Adrenal gland (tissue), 12 donors: ENCODE data around the gene CACNA1C. TPM values are rescaled to one million over a fixed set of nuclear protein-coding genes. Genes with fewer than 3 reads are reported as not detected.

Experiments used
- DNase-seq, 7 donors: peaks; one replicate each; pipeline ENCODE4 v3.0.0-alpha.2; 2019 to 2020
- H3K27ac ChIP-seq, 5 donors: fragments of 200-600 bp; sonication (generic) in 4 of 5; 1 replicate in 3 of 5; 2 replicates in 2 of 5; pipeline versions ENCODE4 v1.5.1 to v1.8.0; 2016 to 2020; ENCODE audit warnings: mild to moderate bottlenecking in 1 of 5
- H3K27me3 ChIP-seq: fragments of 200-600 bp; 2 replicates; pipeline ENCODE4 v1.8.0; 2021
- H3K36me3 ChIP-seq, 2 donors: fragments of 200-600 bp; replicated peaks in 1 of 2; 1 replicate in 1 of 2; 2 replicates in 1 of 2; pipeline versions ENCODE4 v1.5.1 to v1.8.0; 2018 to 2022
- H3K4me1 ChIP-seq, 2 donors: fragments of 200-600 bp; replicated peaks in 1 of 2; 1 replicate in 1 of 2; 2 replicates in 1 of 2; pipeline versions ENCODE4 v1.5.1 to v1.8.0; 2018 to 2021
- H3K4me3 ChIP-seq, 4 donors: fragments of 200-600 bp; sonication (generic) in 3 of 4; one replicate each; pipeline ENCODE4 v1.5.1; 2016 to 2018
- H3K9me3 ChIP-seq, 3 donors: fragments of 200-600 bp; sonication (generic) in 1 of 3; replicated peaks in 1 of 3; 1 replicate in 2 of 3; 2 replicates in 1 of 3; pipeline versions ENCODE4 v1.5.1 to v1.8.0; 2016 to 2021
- POLR2A ChIP-seq, 2 donors: fragments of 450-650 bp; IDR thresholded peaks; one replicate each; pipeline ENCODE4 v1.6.1; 2017; ENCODE audit warnings: antibody characterized with exemption in 2 of 2, mild to moderate bottlenecking in 2 of 2, moderate library complexity in 1 of 2
- WGBS, 4 donors: extraction: QIAGEN DNeasy Blood & Tissue Kit in 2 of 4; methylation state at CpG; one replicate each; pipeline versions ENCODE4 v1.1.5 to v1.1.7; 2013 to 2017; 5-methylcytosine and 5-hydroxymethylcytosine counted together
- intact Hi-C, 2 donors: fragments of 100-400 bp; cut with DNase I; formaldehyde crosslinking; loops; one replicate each; pipeline versions ENCODE4 v1.14.1 to v1.15.0; 2022 to 2023
- polyA plus RNA-seq, 3 donors: library from polyadenylated mRNA; stranded (reverse); fragments of 200-250 nt in 2 of 3; fragments of 350-450 nt in 1 of 3; fragmentation: Illumina TruSeq in 1 of 3; extraction: RNeasy Lipid Tissue Mini Kit (QIAGEN cat#74804) in 1 of 3; gene quantifications; one replicate each; pipeline ENCODE4 v1.2.3, GENCODE V29; 2013 to 2014
- total RNA-seq, 9 donors: library from RNA; depleted of rRNA in 4 of 9; stranded (reverse); fragments of >200 nt in 4 of 9; fragments of 120-200 nt in 1 of 9; fragmentation: NEBNext Ultra II Directional in 1 of 9; extraction: Animal tissue kit (Norgen Biotek cat#: 25700) in 1 of 9; gene quantifications; one replicate each; pipeline versions ENCODE4 v1.1.0 to v1.2.4, GENCODE V29; 2013 to 2023
- TF ChIP-seq, protein P1 (sequence below), 6 experiments: fragments of 450-650 bp in 4 of 6; fragments of 200-600 bp in 2 of 6; sonication (generic) in 1 of 6; IDR thresholded peaks; 1 replicate in 5 of 6; 2 replicates in 1 of 6; pipeline versions ENCODE4 v1.5.1 to v1.8.0; 2016 to 2021; ENCODE audit warnings: antibody characterized with exemption in 6 of 6, mild to moderate bottlenecking in 2 of 6, moderate library complexity in 1 of 6
- donor health status: healthy with polysubstance abuse.
- donor health status: Bipolar disorder and iron deficiency.
- donor health status: DM: yes; HTN: yes; CAD: no.
- donor health status: DM: no; HTN: no; CAD: no.
- donor health status: DM: no; HTN: no; CAD: no.
- donor health status: DM: yes; HTN: yes; CAD: no.

Gene CACNA1C
- total and polyA plus RNA-seq, 12 donors: 1.4 to 5.8 (median 3.5) TPM

DNA sequence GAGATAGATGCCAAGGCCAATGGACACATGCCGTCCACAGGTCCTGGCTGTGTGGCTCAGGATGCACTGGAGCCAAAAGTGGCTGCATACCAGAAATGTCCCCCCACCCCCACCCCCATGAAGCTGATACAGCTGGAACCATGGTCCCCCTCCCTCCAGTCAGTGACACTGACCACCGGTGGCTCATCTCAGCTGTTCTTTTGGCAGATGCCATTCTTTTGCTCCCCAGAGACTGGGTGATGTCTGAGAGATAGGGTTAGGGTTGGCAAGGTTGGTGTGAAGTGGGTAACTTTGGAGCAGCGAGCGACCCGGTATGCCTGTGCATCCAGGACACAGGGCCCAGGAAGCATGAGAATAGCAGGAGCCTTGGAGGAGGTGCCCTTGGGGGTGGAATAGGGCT is 285.6 kb downstream of the CACNA1C start:
- Histone ChIP-seq H3K4me3 (no peak overlapping the region), H3K27me3 (no peaks in the 10 kb centered on the region), H3K9me3 (no peaks in the 10 kb centered on the region), H3K27ac (no peak overlapping the region), H3K4me1 (peaks cover 3 to 18% of the 10 kb centered on the region in 2 donors), H3K36me3 (no peaks in the 10 kb centered on the region)
- DNase-seq: no peak
- 89 to 97% (median 94%) methylated on average over 4 to 5 of the region's 5 CpGs for WGBS, 4 donors
- TF ChIP-seq, protein P1, sequence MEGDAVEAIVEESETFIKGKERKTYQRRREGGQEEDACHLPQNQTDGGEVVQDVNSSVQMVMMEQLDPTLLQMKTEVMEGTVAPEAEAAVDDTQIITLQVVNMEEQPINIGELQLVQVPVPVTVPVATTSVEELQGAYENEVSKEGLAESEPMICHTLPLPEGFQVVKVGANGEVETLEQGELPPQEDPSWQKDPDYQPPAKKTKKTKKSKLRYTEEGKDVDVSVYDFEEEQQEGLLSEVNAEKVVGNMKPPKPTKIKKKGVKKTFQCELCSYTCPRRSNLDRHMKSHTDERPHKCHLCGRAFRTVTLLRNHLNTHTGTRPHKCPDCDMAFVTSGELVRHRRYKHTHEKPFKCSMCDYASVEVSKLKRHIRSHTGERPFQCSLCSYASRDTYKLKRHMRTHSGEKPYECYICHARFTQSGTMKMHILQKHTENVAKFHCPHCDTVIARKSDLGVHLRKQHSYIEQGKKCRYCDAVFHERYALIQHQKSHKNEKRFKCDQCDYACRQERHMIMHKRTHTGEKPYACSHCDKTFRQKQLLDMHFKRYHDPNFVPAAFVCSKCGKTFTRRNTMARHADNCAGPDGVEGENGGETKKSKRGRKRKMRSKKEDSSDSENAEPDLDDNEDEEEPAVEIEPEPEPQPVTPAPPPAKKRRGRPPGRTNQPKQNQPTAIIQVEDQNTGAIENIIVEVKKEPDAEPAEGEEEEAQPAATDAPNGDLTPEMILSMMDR (IDR thresholded peaks at IDR 0.05): no peak
- no peak for TF ChIP-seq POLR2A (IDR thresholded peaks at IDR 0.05)
- intact Hi-C loops: no loop called here

DNA sequence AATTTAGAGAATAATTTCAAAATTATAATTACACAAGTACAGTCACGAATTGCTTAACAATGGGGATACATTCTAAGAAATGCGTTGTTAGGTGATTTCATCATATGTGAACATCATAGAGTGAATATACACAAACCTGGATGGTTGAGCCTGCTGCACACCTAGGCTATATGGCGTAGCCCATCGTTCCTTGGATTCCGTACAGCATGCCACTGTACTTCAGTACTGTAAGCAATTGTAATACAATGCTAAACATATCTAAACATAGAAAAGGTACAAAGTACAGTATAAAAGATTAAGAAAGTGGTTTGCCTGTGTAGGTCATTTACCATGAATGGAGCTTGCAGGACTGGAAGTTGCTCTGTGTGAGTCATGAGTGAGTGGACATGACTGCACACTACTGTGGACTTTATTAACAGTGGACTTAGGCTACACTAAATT is 286.2 kb downstream of the CACNA1C start:
- 87 to 93% (median 89%) methylated on average over 5 of the region's 5 CpGs for WGBS, 4 donors
- Histone ChIP-seq H3K27ac (no peak overlapping the region), H3K4me3 (no peak overlapping the region), H3K27me3 (no peaks in the 10 kb centered on the region), H3K36me3 (no peaks in the 10 kb centered on the region), H3K4me1 (peaks cover 3 to 18% of the 10 kb centered on the region in 2 donors), H3K9me3 (no peaks in the 10 kb centered on the region)
- no peak for DNase-seq
- no peak for TF ChIP-seq POLR2A (IDR thresholded peaks at IDR 0.05)
- TF ChIP-seq, protein P1 (IDR thresholded peaks at IDR 0.05): no peak
- intact Hi-C loops: no loop called here

DNA sequence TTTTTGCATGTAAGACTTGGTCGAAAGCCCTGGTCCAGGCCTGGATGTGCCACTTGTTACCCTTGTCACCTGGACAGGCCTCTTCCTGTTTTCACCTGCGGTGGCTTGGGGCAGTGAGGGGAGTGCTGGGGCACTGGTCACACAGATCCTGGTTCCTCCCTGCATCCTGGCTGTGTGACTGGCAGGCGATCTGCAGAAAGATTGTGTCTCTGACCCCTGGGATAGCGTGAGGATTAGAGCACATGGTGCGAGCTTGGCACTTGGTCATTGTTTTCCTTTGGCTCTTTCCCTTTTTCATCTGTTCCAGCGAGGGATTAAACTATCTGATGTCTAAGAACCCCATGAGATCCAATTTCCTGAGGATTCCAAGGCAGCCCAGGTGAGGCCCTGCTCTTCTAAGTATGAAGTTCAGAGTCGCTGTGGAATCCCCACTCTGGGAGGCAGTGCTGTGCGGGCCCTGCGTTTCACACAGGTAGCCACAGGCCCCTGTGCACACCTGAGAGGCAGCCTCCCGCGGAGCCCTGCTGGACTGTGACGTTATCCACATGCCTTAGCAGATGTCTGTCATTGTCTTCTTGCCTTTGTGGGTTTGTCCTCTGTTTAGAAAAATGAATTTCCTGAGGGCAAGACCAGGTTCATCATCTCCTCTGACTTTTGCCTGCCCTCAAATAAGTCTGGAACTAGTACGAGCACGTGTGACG is 288.4 kb downstream of the CACNA1C start:
- no peaks in the 10 kb centered on the region for H3K36me3 ChIP-seq
- H3K9me3 ChIP-seq: no peaks in the 10 kb centered on the region
- H3K27me3 ChIP-seq: no peaks in the 10 kb centered on the region
- H3K4me1 ChIP-seq: peaks cover 3 to 15% of the 10 kb centered on the region in 2 donors
- DNase-seq: no peak
- WGBS, 4 donors: 72 to 87% (median 81%) methylated on average over 9 to 15 of the region's 15 CpGs
- peak overlapping the region in 1 of 5 donors; percentile 59 for H3K27ac ChIP-seq
- intact Hi-C loops: no loop called here
- TF ChIP-seq, protein P1 (IDR thresholded peaks at IDR 0.05): no peak
- no peak for TF ChIP-seq POLR2A (IDR thresholded peaks at IDR 0.05)
- no peak overlapping the region for H3K4me3 ChIP-seq

- Histone ChIP-seq H3K4me3 (no peak overlapping the region), H3K27me3 (no peaks in the 10 kb centered on the region), H3K4me1 (peaks cover 0 to 8% of the 10 kb centered on the region in 2 donors), H3K9me3 (no peaks in the 10 kb centered on the region), H3K36me3 (no peaks in the 10 kb centered on the region), H3K27ac (peak overlapping the region in 1 of 5 donors; percentile 59)
- intact Hi-C loops: no loop called here
- WGBS, 4 donors: 75 to 83% (median 80%) methylated on average over 7 of the region's 7 CpGs
- no peak for DNase-seq
- no peak for TF ChIP-seq POLR2A (IDR thresholded peaks at IDR 0.05)
- TF ChIP-seq, protein P1 (IDR thresholded peaks at IDR 0.05): no peak
Measured at GRCh38 chr12:2341871-2342270, 289.1 kb downstream of the CACNA1C start.
